Medulla oblongata (tissue), 1 donor: Measurements from ENCODE around the gene EFS.

Source experiments
- DNase-seq: peaks from one replicate; pipeline ENCODE4 v3.0.0-alpha.2; 2015; ENCODE audit errors: extremely low spot score

The EFS gene

GRCh38 chr14:23378612-23379220, 13.7 kb upstream of the EFS start:
- no peak for DNase-seq

- no peak for DNase-seq
Measured at GRCh38 chr14:23377573-23378563, 12.9 kb upstream of the EFS start.

GRCh38 chr14:23377198-23377550, 12.2 kb upstream of the EFS start:
- DNase-seq: no peak

- peak; percentile 96 for DNase-seq
Measured at GRCh38 chr14:23376482-23377197, 11.7 kb upstream of the EFS start, which contains the start of gene CMTM5. Gene CMTM5 (plus strand): TSS chr14:23377046. CDS start chr14:23377252, 206 bp downstream.

GRCh38 chr14:23375527-23376251, 10.7 kb upstream of the EFS start:
- peak; percentile 50 for DNase-seq

GRCh38 chr14:23373041-23373440, 8.1 kb upstream of the EFS start:
- DNase-seq: no peak

- DNase-seq: no peak
Measured at GRCh38 chr14:23372509-23372908, 7.5 kb upstream of the EFS start, which contains the start of gene IL25. Gene IL25 (plus strand): TSS chr14:23372809.

- no peak for DNase-seq
Measured at GRCh38 chr14:23371865-23372264, 6.9 kb upstream of the EFS start.

GRCh38 chr14:23370221-23370620, 5.2 kb upstream of the EFS start:
- DNase-seq: no peak

- DNase-seq: peak; percentile 70
Measured at GRCh38 chr14:23366426-23366921, 1.5 kb upstream of the EFS start.

- DNase-seq: peak; percentile 88
Measured at GRCh38 chr14:23365732-23366425, 907 bp upstream of the EFS start.

- peak; percentile 88 for DNase-seq
Measured at GRCh38 chr14:23364164-23365035, 572 bp downstream of the EFS start.

- peak; percentile 50 for DNase-seq
Measured at GRCh38 chr14:23362200-23362599, 2.8 kb downstream of the EFS start.

- DNase-seq: no peak
Measured at GRCh38 chr14:23361763-23362162, 3.2 kb downstream of the EFS start.

GRCh38 chr14:23361320-23361719, 3.7 kb downstream of the EFS start:
- peak; percentile 78 for DNase-seq

- peak; percentile 91 for DNase-seq
Measured at GRCh38 chr14:23360496-23360895, 4.5 kb downstream of the EFS start.

- DNase-seq: no peak
Measured at GRCh38 chr14:23359722-23360447, 5.1 kb downstream of the EFS start.

- no peak for DNase-seq
Measured at GRCh38 chr14:23359167-23359626, 5.8 kb downstream of the EFS start.
